ENCODE measurements around the gene FNDC10. TPM values are rescaled to one million over a fixed set of nuclear protein-coding genes. Genes with fewer than 3 reads are reported as not detected.

Gene FNDC10
- total and polyA plus RNA-seq, 9 of the 15 experiments (the other 6 are each of a cell fraction or from before 2014, with no cell fraction given), result 0.08 to 6.3 (median 1.6) TPM

DNA sequence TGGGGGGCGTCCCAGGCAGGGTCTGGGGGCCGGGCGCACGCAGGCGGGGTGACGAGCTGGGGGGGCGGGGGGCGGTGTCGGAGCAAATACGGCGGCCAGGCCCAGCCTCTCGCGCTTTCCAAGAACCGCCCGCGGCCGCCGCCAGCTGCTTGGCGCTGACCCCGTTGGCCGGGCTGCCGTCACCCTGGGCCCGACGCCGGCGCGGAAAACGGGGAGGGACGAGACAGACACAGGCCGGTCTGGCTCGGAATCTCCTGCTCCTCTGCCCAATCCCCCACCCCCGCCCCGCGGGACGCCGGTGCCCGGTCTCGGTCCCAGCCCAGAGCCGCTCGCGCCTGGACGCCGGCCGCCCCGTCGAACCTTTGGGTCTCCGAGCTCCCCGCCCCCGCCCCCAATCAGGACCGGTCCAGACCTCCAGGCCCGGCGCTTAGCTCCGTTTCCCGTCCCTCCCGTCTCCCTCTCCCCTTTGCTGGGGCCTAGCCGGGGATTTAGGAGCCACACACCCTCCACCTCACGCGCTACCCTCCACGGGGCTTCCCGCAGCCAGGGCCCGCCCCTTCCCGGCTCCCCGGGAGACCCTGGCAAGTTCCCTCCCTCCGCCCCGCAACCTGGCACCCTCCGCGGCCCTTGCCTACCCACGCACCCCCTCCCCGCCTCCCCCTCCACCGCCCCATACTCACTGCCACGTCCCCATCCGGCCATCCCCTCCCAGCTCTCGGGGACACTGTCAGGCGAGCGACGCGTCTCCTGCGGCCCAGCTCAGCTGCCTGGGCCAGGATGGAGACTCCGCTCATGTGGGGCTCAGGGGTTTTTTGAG is 31.2 kb upstream of the FNDC10 start:
- no peak overlapping the region for H3K4me3 ChIP-seq
- H2AFZ ChIP-seq (ENCODE audit: low read depth, low read length), result no peak overlapping the region
- H3K36me3 ChIP-seq (ENCODE audit: control insufficient read depth, insufficient read depth, low read length), result no peaks in the 10 kb centered on the region; the same call in 2 of the 3 replicates
- DNase-seq (ENCODE audit: extremely low read depth in 1 of 4, low spot score in 3 of 4) (no peak), FAIRE-seq (no peak), ATAC-seq (no peak)
- POLR2A ChIA-PET, result no interaction called here
- no peaks in the 10 kb centered on the region for H3K27me3 ChIP-seq (ENCODE audit: control insufficient read depth in 2 of 2, insufficient read depth in 2 of 2, low read length in 2 of 2)
- intact Hi-C loops (cut with micrococcal nuclease) (no loop called here), in situ Hi-C loops (cut with MboI) (no loop called here)
- H3K4me2 ChIP-seq (ENCODE audit: insufficient read depth, low read length), result no peak overlapping the region
- peaks cover 0 to 33% of the 10 kb centered on the region in 2 experiments; a peak in 3 of 5 replicates for H3K4me1 ChIP-seq (replicated peaks in 1 of 2; ENCODE audit: control insufficient read depth in 2 of 2, insufficient read depth in 2 of 2, low read length in 2 of 2)
- CTCF ChIA-PET (ENCODE audit: low intra/inter-chr PET ratio), result no interaction called here
- BruUV-seq (replicated peaks), result no TSS peak
- H3K79me2 ChIP-seq (ENCODE audit: control insufficient read depth, insufficient read depth, low read length), result no peaks in the 10 kb centered on the region
- TF ChIP-seq KHSRP (IDR thresholded peaks at IDR 0.05), result no peak
- TF ChIP-seq ETV1 (tag; conservative IDR thresholded peaks at IDR 0.05; ENCODE audit: low read depth), result no peak
- TF ChIP-seq ZNF274 (IDR thresholded peaks at IDR 0.05; ENCODE audit: borderline replicate concordance, low read depth, low read length), result no peak
- TF ChIP-seq ZBTB1 (CRISPR knock-in tag; IDR thresholded peaks at IDR 0.05; ENCODE audit: borderline replicate concordance, low read depth), result no peak
- TF ChIP-seq SP1 (CRISPR knock-in tag; IDR thresholded peaks at IDR 0.05), result no peak
- no peak for TF ChIP-seq CBX3 (IDR thresholded peaks at IDR 0.05; ENCODE audit: borderline replicate concordance in 1 of 2, low read length in 2 of 2)
- no peak for TF ChIP-seq ASH1L (IDR thresholded peaks at IDR 0.05; ENCODE audit: borderline replicate concordance, low read depth, partially characterized antibody)
- no peak for TF ChIP-seq FOXP1 (CRISPR knock-in tag; IDR thresholded peaks at IDR 0.05)
- TF ChIP-seq OTX1 (CRISPR knock-in tag; IDR thresholded peaks at IDR 0.05), result no peak
- no peak for TF ChIP-seq TAL1 (IDR thresholded peaks at IDR 0.05)
- no peak for TF ChIP-seq ELF4 (CRISPR knock-in tag; IDR thresholded peaks at IDR 0.05)
- no peak for TF ChIP-seq NR4A1 (CRISPR knock-in tag; IDR thresholded peaks at IDR 0.05)
- no peak for TF ChIP-seq NR4A1 (tag; IDR thresholded peaks at IDR 0.05)
- TF ChIP-seq ZNF696 (CRISPR knock-in tag; conservative IDR thresholded peaks at IDR 0.05), result no peak
- TF ChIP-seq PURB (CRISPR knock-in tag; IDR thresholded peaks at IDR 0.05; ENCODE audit: low read depth), result no peak
- TF ChIP-seq U2AF2 (optimal IDR thresholded peaks at IDR 0.05; ENCODE audit: low read depth, low read length), result no peak
- TF ChIP-seq GATAD2A (IDR thresholded peaks at IDR 0.05), result no peak
- TF ChIP-seq BRF1 (IDR thresholded peaks at IDR 0.05; ENCODE audit: borderline replicate concordance, extremely low read depth, insufficient read length), result no peak
- no peak for TF ChIP-seq ETV5 (CRISPR knock-in tag; IDR thresholded peaks at IDR 0.05; ENCODE audit: low read depth)
- TF ChIP-seq ZNF146 (CRISPR knock-in tag; IDR thresholded peaks at IDR 0.05; ENCODE audit: unreplicated experiment), result no peak
- no peaks in the 10 kb centered on the region for H3K9me3 ChIP-seq (replicated peaks; ENCODE audit: control insufficient read depth, insufficient read depth, low read depth, low read length)
- no peak overlapping the region for H3K9ac ChIP-seq (ENCODE audit: insufficient read depth in 1 of 2, low read depth in 2 of 2, low read length in 2 of 2)
- WGBS (ENCODE audit: insufficient coverage, low coverage, missing lambda C conversion rate), result 96% methylated on average over 20 of the region's 79 CpGs
- H4K20me1 ChIP-seq (replicated peaks; ENCODE audit: control insufficient read depth, insufficient read depth, low read length), result no peaks in the 10 kb centered on the region
- no peak overlapping the region for H3K27ac ChIP-seq (ENCODE audit: extremely low read depth, low read depth, low read length)
- no peaks in the 10 kb centered on the region for H3K9me1 ChIP-seq (ENCODE audit: control insufficient read depth, insufficient read depth, low read length)

Measured in K562 (cell line).